DOHH2 (cell line): ENCODE data around the gene GDI1.

Experiments
- EZH2phosphoT487 ChIP-seq: fragments of 200-600 bp; sonication (generic); IDR thresholded peaks from 2 replicates; pipeline ENCODE4 v1.6.1; 2017; ENCODE audit warnings: borderline replicate concordance, mild to moderate bottlenecking, antibody characterized with exemption, low read length, moderate library complexity, mixed read lengths
- TF ChIP-seq, protein P1 (sequence below): fragments of 200-600 bp; sonication (generic); IDR thresholded peaks from one replicate; pipeline ENCODE4 v1.5.1; 2014; ENCODE audit warnings: antibody characterized with exemption, mild to moderate bottlenecking, low read depth, low read length; ENCODE audit not compliant: poor library complexity, severe bottlenecking

DNA sequence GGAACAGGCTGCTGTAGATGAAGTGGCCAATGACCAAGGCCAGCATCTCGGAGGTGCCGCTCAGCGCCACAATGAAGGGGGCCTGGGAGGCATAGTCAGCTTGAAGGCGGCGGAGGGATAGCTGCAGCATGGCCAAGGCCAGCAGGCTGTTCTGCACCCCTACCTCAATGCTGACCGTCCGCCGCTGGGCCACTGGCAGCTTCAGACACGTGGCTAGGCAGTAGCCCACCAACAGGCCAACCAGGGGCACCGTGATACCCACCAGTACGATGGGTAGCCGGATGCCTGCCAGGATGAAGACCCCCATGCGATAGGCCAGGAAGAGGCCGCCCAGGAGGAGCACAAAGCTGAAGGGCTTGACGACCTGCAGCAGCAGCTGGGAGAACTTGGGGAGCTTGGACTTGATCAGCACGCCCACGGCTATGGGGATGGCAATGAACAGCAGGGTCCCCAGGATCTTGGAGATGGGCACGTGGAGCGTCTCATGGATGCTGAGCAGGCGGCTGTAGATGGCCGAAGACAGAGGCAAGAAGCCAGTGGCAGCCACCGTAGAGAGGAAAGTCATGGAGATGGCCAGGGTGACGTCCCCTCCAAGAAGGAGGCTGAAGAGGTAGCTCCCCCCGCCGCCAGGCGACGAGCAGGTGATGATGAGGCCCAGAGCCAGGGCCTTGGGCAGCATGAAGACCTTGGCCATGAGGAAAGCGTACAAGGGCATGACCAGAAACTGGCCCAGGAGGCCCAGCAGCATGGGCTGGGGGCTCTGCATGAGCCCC lies 50.8 kb downstream of the GDI1 start:
- TF ChIP-seq, protein P1, sequence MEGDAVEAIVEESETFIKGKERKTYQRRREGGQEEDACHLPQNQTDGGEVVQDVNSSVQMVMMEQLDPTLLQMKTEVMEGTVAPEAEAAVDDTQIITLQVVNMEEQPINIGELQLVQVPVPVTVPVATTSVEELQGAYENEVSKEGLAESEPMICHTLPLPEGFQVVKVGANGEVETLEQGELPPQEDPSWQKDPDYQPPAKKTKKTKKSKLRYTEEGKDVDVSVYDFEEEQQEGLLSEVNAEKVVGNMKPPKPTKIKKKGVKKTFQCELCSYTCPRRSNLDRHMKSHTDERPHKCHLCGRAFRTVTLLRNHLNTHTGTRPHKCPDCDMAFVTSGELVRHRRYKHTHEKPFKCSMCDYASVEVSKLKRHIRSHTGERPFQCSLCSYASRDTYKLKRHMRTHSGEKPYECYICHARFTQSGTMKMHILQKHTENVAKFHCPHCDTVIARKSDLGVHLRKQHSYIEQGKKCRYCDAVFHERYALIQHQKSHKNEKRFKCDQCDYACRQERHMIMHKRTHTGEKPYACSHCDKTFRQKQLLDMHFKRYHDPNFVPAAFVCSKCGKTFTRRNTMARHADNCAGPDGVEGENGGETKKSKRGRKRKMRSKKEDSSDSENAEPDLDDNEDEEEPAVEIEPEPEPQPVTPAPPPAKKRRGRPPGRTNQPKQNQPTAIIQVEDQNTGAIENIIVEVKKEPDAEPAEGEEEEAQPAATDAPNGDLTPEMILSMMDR = no peak
- TF ChIP-seq EZH2phosphoT487 = no peak
